ENCODE results near the gene ELOB. TPM values are rescaled to one million over a fixed set of nuclear protein-coding genes. Genes with fewer than 3 reads are reported as not detected.

ELOB gene
- total RNA-seq, result 303 and 308 TPM in 2 replicates

GRCh38 chr16:2777231-2777902, at the start of gene ELOB:
TSS of gene ELOB (minus strand) at chr16:2777280. CDS start at chr16:2777239, 41 bp downstream.

DNA sequence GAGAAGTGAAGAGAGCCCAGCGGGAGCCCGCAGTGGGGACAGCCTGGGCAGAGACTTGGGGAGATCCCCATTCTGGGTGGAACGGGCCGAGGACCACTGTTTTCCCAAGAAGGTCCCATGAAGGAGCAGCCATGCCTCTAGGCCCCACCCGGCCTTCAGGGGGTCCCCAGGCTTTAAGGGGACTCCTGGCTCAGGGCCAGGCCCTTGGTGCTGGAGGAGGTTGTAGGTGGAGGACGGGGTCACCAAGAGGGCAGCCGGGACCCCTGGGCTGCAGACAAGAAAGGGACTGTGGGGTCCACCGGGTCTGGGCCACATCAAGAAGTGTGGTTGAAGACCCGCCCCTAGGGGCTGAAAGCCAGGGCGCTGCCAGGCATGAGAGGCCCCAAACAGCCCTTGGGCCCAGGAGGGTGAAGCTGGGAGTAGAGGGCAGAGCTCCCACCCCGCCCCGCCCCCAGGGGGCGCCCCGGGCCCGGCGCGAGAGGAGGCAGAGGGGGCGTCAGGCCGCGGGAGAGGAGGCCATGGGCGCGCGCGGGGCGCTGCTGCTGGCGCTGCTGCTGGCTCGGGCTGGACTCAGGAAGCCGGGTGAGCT, 39.8 kb upstream of the ELOB start, which contains the start of gene PRSS21:
PRSS21 (plus strand) TSS at position 487 of the 589 bp plus-strand sequence; CDS start at position 519, 32 bp downstream.

DNA sequence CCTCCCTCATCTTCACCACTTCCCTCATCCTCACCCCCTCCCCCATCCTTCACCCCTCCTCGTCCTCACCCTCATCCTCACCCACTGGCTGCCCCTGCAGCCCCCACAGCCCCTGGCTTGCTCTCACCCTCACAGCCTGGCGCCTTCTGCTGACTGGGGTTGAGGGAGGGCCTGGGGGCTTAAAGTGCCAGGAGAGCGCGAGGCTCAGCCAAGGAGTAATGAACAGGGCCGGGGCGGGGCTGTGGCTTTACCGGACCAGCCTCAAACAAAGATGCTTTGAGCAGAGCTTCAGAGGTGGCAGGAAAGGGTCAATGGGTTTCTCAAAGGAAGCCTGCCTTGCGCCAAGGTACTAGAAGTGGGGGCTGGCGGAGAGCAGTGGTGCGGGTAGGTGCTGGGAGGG, 10.3 kb upstream of the ELOB start, which contains the start of gene PRSS33:
PRSS33 (minus strand) TSS at position 155 of the 400 bp plus-strand sequence. CDS start 1,013 bp downstream, outside the sequence.

GRCh38 chr16:2752035-2752849, 24.8 kb downstream of the ELOB start, which contains the start of gene SRRM2:
TSS of gene SRRM2 (plus strand) at chr16:2752638. CDS start at chr16:2756365, 3,727 bp downstream.

Other genes with a start within 250 kb of the ELOB start
- 0.66 TPM in 1 of 2 replicates, not detected in the other for gene CEMP1, start 245.9 kb downstream of the ELOB start, total RNA-seq
- gene PDPK1, start 239.3 kb downstream of the ELOB start, total RNA-seq, result 19.9 and 28.1 TPM in 2 replicates
- gene KCTD5, start 94.8 kb downstream of the ELOB start, total RNA-seq, result 17.6 and 25.6 TPM in 2 replicates
- 0.58 and 1.3 TPM in 2 replicates for gene PRSS27, start 57.1 kb downstream of the ELOB start, total RNA-seq
- 71.9 and 83.0 TPM in 2 replicates for gene SRRM2, start 24.6 kb downstream of the ELOB start, total RNA-seq
- gene PRSS33, start 10.3 kb upstream of the ELOB start, total RNA-seq, result not detected in 2 replicates
- gene PRSS41, start 21.2 kb upstream of the ELOB start, total RNA-seq, result not detected in 2 replicates
- 0.44 and 2.0 TPM in 2 replicates for gene PRSS21, start 40.0 kb upstream of the ELOB start, total RNA-seq
- gene ZG16B, start 53.0 kb upstream of the ELOB start, total RNA-seq, result not detected in 2 replicates
- gene PRSS22, start 80.9 kb upstream of the ELOB start, total RNA-seq, result not detected in 2 replicates
- 73.9 and 77.1 TPM in 2 replicates for gene FLYWCH2, start 105.9 kb upstream of the ELOB start, total RNA-seq
- 46.4 and 77.6 TPM in 2 replicates for gene FLYWCH1, start 134.7 kb upstream of the ELOB start, total RNA-seq
- gene KREMEN2, start 187.0 kb upstream of the ELOB start, total RNA-seq, result 0.17 TPM in 1 of 2 replicates, not detected in the other
- gene PAQR4, start 192.1 kb upstream of the ELOB start, total RNA-seq, result 2.5 and 6.5 TPM in 2 replicates
- gene PKMYT1, start 203.2 kb upstream of the ELOB start, total RNA-seq, result 0.83 and 9.9 TPM in 2 replicates
- under 0.01 TPM in 1 of 2 replicates, not detected in the other for gene CLDN9, start 235.6 kb upstream of the ELOB start, total RNA-seq
- gene CLDN6, start 240.9 kb upstream of the ELOB start, total RNA-seq, result 0.15 TPM in 1 of 2 replicates, not detected in the other
- 91.0 and 208 TPM in 2 replicates for gene TNFRSF12A, start 243.1 kb upstream of the ELOB start, total RNA-seq
- 12.5 and 73.4 TPM in 2 replicates for gene HCFC1R1, start 246.7 kb upstream of the ELOB start, total RNA-seq
- 20.0 and 26.9 TPM in 2 replicates for gene THOC6, start 246.8 kb upstream of the ELOB start, total RNA-seq